ENCODE data around the gene CROT.

DNA sequence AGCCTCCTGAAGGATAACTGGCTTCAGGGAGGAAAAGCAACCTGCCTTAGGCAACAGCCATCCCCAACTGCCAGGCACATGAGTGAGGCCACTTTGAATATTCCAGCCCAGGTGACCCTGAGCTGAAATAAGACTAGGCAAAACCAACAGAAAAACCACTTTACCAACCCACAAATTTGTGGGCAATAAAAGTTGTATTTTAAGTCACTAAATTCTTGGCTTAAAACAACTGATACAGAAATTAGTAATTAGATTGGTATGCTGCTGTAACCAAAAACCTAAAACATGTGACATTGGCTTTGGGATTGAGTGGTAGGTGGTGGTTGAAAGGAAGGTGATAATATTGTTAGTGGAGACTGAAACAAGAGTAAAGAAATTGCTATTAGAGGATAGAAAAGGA lies 90.1 kb downstream of the CROT start:
- no peak for TF ChIP-seq CTCF (conservative IDR thresholded peaks at IDR 0.05; ENCODE audit: low read length)
- TF ChIP-seq EZH2phosphoT487 (IDR thresholded peaks at IDR 0.05; ENCODE audit: borderline replicate concordance), result no peak
